ENCODE data around the gene FBXO36. TPM values are rescaled to one million over a fixed set of nuclear protein-coding genes. Genes with fewer than 3 reads are reported as not detected.

The FBXO36 gene
- total and polyA plus RNA-seq, 2 experiments from 2014 or later, result 5.8 to 7.6 TPM

DNA sequence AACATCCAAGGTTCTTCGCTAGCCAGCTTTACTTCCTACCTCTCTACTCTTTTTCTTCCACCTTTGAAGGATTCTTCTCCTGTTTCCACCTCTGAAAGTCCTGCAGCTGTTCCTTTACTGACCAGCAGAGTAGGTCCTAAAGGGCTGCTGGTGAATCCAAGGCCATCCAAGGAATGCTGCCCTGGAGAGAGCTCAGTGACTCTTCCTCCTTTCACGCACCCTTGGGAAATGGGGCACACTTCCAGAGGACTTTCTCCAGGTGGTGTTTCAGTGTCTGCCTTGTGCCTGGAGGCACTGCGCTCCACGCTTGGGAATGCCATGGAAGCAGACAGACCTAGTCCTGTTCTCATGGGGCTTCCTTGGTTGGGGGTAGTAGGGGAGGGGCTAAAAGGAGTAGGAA is 101.0 kb downstream of the FBXO36 start:
- ATAC-seq (peak; percentile 59; the same call in 2 of the 3 replicates), DNase-seq (ENCODE audit: low spot score) (peak; percentile 28)
- no peaks in the 10 kb centered on the region for H3K4me1 ChIP-seq (ENCODE audit: insufficient read depth)
- H3K27me3 ChIP-seq (ENCODE audit: insufficient read depth), result no peaks in the 10 kb centered on the region
- H3K27ac ChIP-seq (ENCODE audit: low read depth), result no peak overlapping the region
- H3K4me3 Mint-ChIP-seq, result no peak overlapping the region
- no peaks in the 10 kb centered on the region; the same call in 2 of the 3 replicates for H3K9me3 Mint-ChIP-seq
- H3K9me2 ChIP-seq (ENCODE audit: insufficient read depth), result no peaks in the 10 kb centered on the region
- no peak overlapping the region for H3K4me2 ChIP-seq
- no peaks in the 10 kb centered on the region for H3K27me3 Mint-ChIP-seq (ENCODE audit: insufficient read depth, low read depth, poor library complexity)
- H3K27ac Mint-ChIP-seq, result no peak overlapping the region
- 0 out of 2 replicates have a peak, but pooled peaks have one; percentile 42 for TF ChIP-seq ZNF462 (CRISPR knock-in tag; IDR thresholded peaks at IDR 0.05)
- no peak for TF ChIP-seq EZH2phosphoT487 (IDR thresholded peaks at IDR 0.05; ENCODE audit: unreplicated experiment)
- no peaks in the 10 kb centered on the region for H3K4me1 Mint-ChIP-seq
- H3K79me2 ChIP-seq (replicated peaks; ENCODE audit: insufficient read depth), result no peaks in the 10 kb centered on the region
- no peaks in the 10 kb centered on the region for H4K20me1 ChIP-seq (replicated peaks; ENCODE audit: insufficient read depth)
- no peak overlapping the region for H3K4me3 ChIP-seq
- H3K36me3 ChIP-seq (ENCODE audit: insufficient read depth), result no peaks in the 10 kb centered on the region
- H3F3A ChIP-seq (replicated peaks; ENCODE audit: low read depth), result no peaks in the 10 kb centered on the region
- no peaks in the 10 kb centered on the region for H3K36me3 Mint-ChIP-seq (ENCODE audit: low read depth)
- no peak overlapping the region for H2AFZ ChIP-seq

- Histone ChIP-seq H3K9me2 (ENCODE audit: insufficient read depth) (no peaks in the 10 kb centered on the region), H3K36me3 (ENCODE audit: insufficient read depth) (no peaks in the 10 kb centered on the region), H3K4me3 (no peak overlapping the region), H3K4me2 (no peak overlapping the region), H3K27me3 (ENCODE audit: insufficient read depth) (no peaks in the 10 kb centered on the region), H3F3A (replicated peaks; ENCODE audit: low read depth) (no peaks in the 10 kb centered on the region), H2AFZ (no peak overlapping the region), H4K20me1 (replicated peaks; ENCODE audit: insufficient read depth) (no peaks in the 10 kb centered on the region; the same call in 1 of the 2 replicates), H3K27ac (ENCODE audit: low read depth) (no peak overlapping the region), H3K79me2 (replicated peaks; ENCODE audit: insufficient read depth) (no peaks in the 10 kb centered on the region), H3K4me1 (ENCODE audit: insufficient read depth) (no peaks in the 10 kb centered on the region)
- TF ChIP-seq ZNF331 (CRISPR knock-in tag; IDR thresholded peaks at IDR 0.05; ENCODE audit: low read depth), result no peak
- TF ChIP-seq NANOG (IDR thresholded peaks at IDR 0.05; ENCODE audit: borderline replicate concordance), result no peak
- TF ChIP-seq, protein P1, sequence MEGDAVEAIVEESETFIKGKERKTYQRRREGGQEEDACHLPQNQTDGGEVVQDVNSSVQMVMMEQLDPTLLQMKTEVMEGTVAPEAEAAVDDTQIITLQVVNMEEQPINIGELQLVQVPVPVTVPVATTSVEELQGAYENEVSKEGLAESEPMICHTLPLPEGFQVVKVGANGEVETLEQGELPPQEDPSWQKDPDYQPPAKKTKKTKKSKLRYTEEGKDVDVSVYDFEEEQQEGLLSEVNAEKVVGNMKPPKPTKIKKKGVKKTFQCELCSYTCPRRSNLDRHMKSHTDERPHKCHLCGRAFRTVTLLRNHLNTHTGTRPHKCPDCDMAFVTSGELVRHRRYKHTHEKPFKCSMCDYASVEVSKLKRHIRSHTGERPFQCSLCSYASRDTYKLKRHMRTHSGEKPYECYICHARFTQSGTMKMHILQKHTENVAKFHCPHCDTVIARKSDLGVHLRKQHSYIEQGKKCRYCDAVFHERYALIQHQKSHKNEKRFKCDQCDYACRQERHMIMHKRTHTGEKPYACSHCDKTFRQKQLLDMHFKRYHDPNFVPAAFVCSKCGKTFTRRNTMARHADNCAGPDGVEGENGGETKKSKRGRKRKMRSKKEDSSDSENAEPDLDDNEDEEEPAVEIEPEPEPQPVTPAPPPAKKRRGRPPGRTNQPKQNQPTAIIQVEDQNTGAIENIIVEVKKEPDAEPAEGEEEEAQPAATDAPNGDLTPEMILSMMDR (conservative IDR thresholded peaks at IDR 0.05; ENCODE audit: low read depth in 2 of 2), result no peak
- ATAC-seq (no peak), DNase-seq (ENCODE audit: low spot score) (no peak)
- peaks cover under 1% of the 10 kb centered on the region for H3K27me3 Mint-ChIP-seq (ENCODE audit: insufficient read depth, low read depth, poor library complexity)
- no peak overlapping the region for H3K4me3 Mint-ChIP-seq
- no peaks in the 10 kb centered on the region for H3K4me1 Mint-ChIP-seq
- H3K9me3 Mint-ChIP-seq, result no peaks in the 10 kb centered on the region
- H3K36me3 Mint-ChIP-seq (ENCODE audit: low read depth), result no peaks in the 10 kb centered on the region
- no peak overlapping the region for H3K27ac Mint-ChIP-seq
These were observed 119.9 kb downstream of the FBXO36 start for GRCh38 chr2:230042195-230042594.
